Uterus (tissue), 2 donors: ENCODE data around the gene IZUMO2.
A peak's percentile ranks its signal among the peaks of the same experiment; 100 is the strongest.

Experiments
- POLR2A ChIP-seq, 2 donors: fragments of 450-650 bp; IDR thresholded peaks; one replicate each; pipeline ENCODE4 v1.6.1; 2016; ENCODE audit warnings: antibody characterized with exemption in 2 of 2, mild to moderate bottlenecking in 1 of 2, moderate library complexity in 1 of 2
- TF ChIP-seq, protein P1 (sequence below), 4 experiments: fragments of 200-600 bp in 2 of 4; fragments of 450-650 bp in 2 of 4; sonication (generic) in 2 of 4; IDR thresholded peaks; one replicate each; pipeline ENCODE4 v1.5.1; 2016 to 2019; ENCODE audit warnings: antibody characterized with exemption in 4 of 4, mild to moderate bottlenecking in 2 of 4, moderate library complexity in 1 of 4

DNA sequence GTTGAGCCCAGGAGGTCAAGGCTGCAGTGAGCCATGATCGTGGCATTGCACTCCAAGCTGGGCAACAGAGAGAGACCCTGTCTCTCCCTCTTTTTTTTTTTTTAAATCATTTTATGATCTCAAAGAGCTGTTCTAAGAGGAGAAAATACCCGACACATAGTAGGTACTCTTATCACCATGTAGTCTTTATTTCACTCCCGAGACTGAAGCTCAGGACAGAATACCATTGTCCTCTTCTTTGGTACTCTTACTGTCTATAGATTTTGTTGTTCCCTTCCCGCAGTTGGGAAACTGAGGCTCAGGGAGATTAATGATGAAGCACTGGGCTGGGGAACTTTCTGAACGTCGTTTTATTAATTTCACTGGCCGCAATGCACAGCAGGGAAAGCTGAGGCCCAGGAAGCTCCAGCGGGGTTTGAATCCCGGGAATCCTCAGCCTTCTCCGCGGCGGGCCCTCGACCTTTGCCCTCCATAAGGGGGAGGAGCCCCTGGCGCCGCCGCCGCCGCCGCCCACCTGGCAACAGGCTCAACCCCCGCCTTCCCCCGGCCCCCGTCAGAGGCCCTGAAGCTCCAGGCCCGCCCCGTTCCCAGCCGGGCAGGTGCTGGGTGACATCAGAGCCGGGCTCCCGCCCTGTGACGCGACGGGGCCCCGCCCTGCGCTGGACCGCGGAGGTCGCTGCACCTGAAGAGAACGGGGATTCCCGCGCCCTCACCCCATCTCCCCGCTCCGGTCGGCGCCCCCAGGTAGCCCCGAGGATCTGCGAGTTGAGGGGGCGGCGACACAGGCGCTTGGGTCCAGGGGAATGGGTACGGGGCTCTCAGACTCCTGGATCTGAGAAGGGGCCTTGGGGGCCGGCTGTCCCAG is 42.0 kb upstream of the IZUMO2 start:
- TF ChIP-seq POLR2A (IDR thresholded peaks at IDR 0.05) = peak in 1 of 2 donors; percentile 48
- TF ChIP-seq, protein P1, sequence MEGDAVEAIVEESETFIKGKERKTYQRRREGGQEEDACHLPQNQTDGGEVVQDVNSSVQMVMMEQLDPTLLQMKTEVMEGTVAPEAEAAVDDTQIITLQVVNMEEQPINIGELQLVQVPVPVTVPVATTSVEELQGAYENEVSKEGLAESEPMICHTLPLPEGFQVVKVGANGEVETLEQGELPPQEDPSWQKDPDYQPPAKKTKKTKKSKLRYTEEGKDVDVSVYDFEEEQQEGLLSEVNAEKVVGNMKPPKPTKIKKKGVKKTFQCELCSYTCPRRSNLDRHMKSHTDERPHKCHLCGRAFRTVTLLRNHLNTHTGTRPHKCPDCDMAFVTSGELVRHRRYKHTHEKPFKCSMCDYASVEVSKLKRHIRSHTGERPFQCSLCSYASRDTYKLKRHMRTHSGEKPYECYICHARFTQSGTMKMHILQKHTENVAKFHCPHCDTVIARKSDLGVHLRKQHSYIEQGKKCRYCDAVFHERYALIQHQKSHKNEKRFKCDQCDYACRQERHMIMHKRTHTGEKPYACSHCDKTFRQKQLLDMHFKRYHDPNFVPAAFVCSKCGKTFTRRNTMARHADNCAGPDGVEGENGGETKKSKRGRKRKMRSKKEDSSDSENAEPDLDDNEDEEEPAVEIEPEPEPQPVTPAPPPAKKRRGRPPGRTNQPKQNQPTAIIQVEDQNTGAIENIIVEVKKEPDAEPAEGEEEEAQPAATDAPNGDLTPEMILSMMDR (IDR thresholded peaks at IDR 0.05) = no peak
